ENCODE results near the gene SP6.

Gene SP6

DNA sequence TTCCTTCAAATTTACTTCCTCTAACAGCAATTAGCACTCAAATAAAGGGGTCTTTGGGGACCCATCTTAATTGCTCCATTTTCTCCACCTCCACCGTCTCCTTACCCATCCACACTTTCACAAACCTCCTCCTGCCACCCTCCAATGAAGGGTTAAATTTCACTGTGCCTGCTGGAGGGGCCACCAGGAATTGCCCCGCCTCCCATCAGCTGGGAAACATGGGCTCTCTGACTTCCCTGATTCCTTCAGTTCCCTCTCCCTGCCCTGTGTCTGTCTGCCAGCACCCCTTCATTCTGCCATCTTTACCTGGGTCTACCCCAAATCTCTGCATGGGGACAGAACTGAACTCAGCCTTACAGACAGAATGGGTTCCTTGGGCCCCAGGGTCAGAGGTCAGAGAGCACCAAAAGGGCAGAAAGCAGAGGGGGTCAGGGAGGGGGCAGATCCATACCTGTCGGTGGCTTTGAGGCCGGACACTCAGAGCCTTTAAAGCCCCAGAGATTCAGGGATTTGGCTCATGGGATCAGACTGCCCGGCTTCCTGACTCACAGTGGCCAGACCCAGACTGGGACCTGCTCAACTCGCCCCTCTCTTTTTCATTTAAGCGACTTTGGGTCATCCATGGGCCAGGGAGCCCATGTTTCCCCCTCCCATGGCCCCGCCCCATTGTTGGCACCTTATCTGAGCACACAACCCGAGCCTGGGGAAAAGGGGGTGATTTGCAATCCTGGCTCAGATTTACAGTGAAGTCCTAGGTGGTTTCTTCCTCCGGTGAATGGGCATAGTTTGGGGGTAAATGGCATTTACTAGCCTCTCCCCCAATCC is 27.5 kb upstream of the SP6 start:
- H3K4me3 ChIP-seq (ENCODE audit: low read length): no peak overlapping the region
- peaks cover 21% of the 10 kb centered on the region for H3K27me3 ChIP-seq (ENCODE audit: insufficient read depth, low read length)
- peaks cover 4% of the 10 kb centered on the region; the same call in 1 of the 2 replicates for H3K4me1 ChIP-seq (ENCODE audit: insufficient read depth, low read length)
- no peaks in the 10 kb centered on the region for H3K36me3 ChIP-seq (ENCODE audit: insufficient read depth, low read depth, low read length)
- no peak overlapping the region for H3K9ac ChIP-seq (ENCODE audit: low read depth, low read length)
- H3K27ac ChIP-seq (ENCODE audit: low read length): no peak overlapping the region
- H3K9me3 ChIP-seq (ENCODE audit: insufficient read depth, low read depth, low read length): no peaks in the 10 kb centered on the region

DNA sequence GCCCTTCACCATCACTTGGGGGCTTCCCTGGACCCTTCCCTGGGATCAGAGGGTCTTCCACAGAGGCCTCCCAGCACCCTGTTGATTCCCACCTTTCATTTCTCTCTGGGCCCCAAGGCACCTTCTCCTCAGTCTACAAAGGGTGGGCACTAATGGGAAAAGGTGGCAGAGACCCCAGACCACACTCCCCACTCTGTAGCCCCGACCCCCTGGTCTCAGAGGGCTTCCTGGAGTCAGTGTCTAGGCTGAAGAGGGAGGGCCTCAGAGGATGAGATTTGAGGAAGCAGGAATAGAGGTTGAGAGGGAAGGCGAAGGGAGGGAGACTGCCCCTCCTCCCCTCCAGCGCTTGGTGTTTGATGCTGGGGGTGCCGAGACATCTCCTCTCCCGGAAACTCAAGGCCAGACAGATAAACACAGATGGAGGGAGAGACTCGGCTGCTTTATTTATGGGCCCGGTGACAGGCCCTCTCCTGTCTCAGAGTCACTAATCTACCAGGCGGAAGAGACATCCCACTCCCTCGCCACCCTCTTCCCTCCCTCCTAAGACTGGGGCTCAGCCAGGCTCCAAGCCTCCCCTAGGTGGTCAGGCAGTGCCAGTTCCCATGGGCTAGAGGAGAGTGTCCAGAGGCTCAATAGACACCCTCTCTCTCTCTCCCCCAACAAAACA is 26.5 kb upstream of the SP6 start:
- H3K27me3 ChIP-seq (ENCODE audit: insufficient read depth, low read length): peaks cover 26% of the 10 kb centered on the region; the same call in 1 of the 2 replicates
- H3K27ac ChIP-seq (ENCODE audit: low read length): no peak overlapping the region
- H3K36me3 ChIP-seq (ENCODE audit: insufficient read depth, low read depth, low read length): no peaks in the 10 kb centered on the region
- no peaks in the 10 kb centered on the region for H3K9me3 ChIP-seq (ENCODE audit: insufficient read depth, low read depth, low read length)
- no peak overlapping the region for H3K4me3 ChIP-seq (ENCODE audit: low read length)
- peaks cover 9% of the 10 kb centered on the region; the same call in 1 of the 2 replicates for H3K4me1 ChIP-seq (ENCODE audit: insufficient read depth, low read length)
- H3K9ac ChIP-seq (ENCODE audit: low read depth, low read length): no peak overlapping the region

GRCh38 chr17:47875011-47875985 is 24.3 kb upstream of the SP6 start:
- Histone ChIP-seq H3K4me3 (ENCODE audit: low read length) (no peak overlapping the region), H3K9me3 (ENCODE audit: insufficient read depth, low read depth, low read length) (no peaks in the 10 kb centered on the region), H3K9ac (ENCODE audit: low read depth, low read length) (no peak overlapping the region), H3K4me1 (ENCODE audit: insufficient read depth, low read length) (peaks cover 13% of the 10 kb centered on the region; the same call in 1 of the 2 replicates), H3K27ac (ENCODE audit: low read length) (no peak overlapping the region), H3K27me3 (ENCODE audit: insufficient read depth, low read length) (peaks cover 46% of the 10 kb centered on the region), H3K36me3 (ENCODE audit: insufficient read depth, low read depth, low read length) (no peaks in the 10 kb centered on the region)

GRCh38 chr17:47873200-47874090 is 22.5 kb upstream of the SP6 start:
- H3K36me3 ChIP-seq (ENCODE audit: insufficient read depth, low read depth, low read length): no peaks in the 10 kb centered on the region
- H3K9me3 ChIP-seq (ENCODE audit: insufficient read depth, low read depth, low read length): no peaks in the 10 kb centered on the region
- no peak overlapping the region for H3K27ac ChIP-seq (ENCODE audit: low read length)
- peaks cover 64% of the 10 kb centered on the region for H3K27me3 ChIP-seq (ENCODE audit: insufficient read depth, low read length)
- H3K4me1 ChIP-seq (ENCODE audit: insufficient read depth, low read length): peaks cover 18% of the 10 kb centered on the region; the same call in 1 of the 2 replicates
- peak overlapping the region; percentile 62; the same call in 1 of the 2 replicates for H3K4me3 ChIP-seq (ENCODE audit: low read length)
- no peak overlapping the region for H3K9ac ChIP-seq (ENCODE audit: low read depth, low read length)

- H3K4me1 ChIP-seq (ENCODE audit: insufficient read depth, low read length): peaks cover 18% of the 10 kb centered on the region; the same call in 1 of the 2 replicates
- no peaks in the 10 kb centered on the region for H3K9me3 ChIP-seq (ENCODE audit: insufficient read depth, low read depth, low read length)
- H3K9ac ChIP-seq (ENCODE audit: low read depth, low read length): no peak overlapping the region
- H3K4me3 ChIP-seq (ENCODE audit: low read length): peak overlapping the region; percentile 62; the same call in 1 of the 2 replicates
- H3K27ac ChIP-seq (ENCODE audit: low read length): no peak overlapping the region
- H3K36me3 ChIP-seq (ENCODE audit: insufficient read depth, low read depth, low read length): no peaks in the 10 kb centered on the region
- H3K27me3 ChIP-seq (ENCODE audit: insufficient read depth, low read length): peaks cover 70% of the 10 kb centered on the region
Observed at GRCh38 chr17:47872651-47873161, 21.7 kb upstream of the SP6 start.

DNA sequence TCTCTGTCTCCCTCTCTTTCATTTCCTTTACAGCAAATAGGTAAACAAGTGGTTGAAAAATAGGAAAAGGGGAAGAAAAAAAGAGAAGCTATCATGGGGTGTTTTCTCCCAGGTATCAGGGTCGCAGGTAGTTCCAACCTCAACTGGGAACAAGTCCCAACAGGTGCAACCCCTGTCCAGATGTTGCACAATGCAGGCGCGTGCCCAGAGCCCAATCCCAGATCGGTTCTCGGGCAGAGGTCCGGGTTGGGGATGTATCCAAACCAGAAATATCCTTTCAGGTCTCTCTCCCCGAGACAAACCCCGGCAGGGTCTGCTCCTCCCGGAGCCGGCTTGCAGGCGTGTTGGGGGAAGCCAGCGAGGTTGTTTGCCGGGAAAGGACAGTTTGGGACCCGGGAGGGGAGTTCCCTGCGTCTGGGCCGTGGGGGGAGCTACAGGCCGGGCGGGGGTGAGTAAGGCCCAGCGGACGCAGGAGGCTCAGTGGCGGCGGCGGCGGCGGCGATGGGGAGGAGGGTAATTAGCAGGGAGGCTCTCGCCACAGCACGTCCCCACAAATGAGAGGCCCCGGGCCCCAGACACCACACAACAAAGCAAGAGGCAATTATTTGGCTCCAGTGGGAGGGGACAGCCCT is 21.2 kb upstream of the SP6 start:
- Histone ChIP-seq H3K4me3 (ENCODE audit: low read length) (peak overlapping the region; percentile 62), H3K4me1 (ENCODE audit: insufficient read depth, low read length) (peaks cover 18% of the 10 kb centered on the region; the same call in 1 of the 2 replicates), H3K27ac (ENCODE audit: low read length) (no peak overlapping the region), H3K36me3 (ENCODE audit: insufficient read depth, low read depth, low read length) (no peaks in the 10 kb centered on the region), H3K9me3 (ENCODE audit: insufficient read depth, low read depth, low read length) (no peaks in the 10 kb centered on the region), H3K27me3 (ENCODE audit: insufficient read depth, low read length) (peaks cover 75% of the 10 kb centered on the region), H3K9ac (ENCODE audit: low read depth, low read length) (peak overlapping the region; percentile 39; the same call in 1 of the 2 replicates)

GRCh38 chr17:47871048-47871447 is 20.1 kb upstream of the SP6 start:
- H3K9me3 ChIP-seq (ENCODE audit: insufficient read depth, low read depth, low read length): no peaks in the 10 kb centered on the region
- peaks cover 18% of the 10 kb centered on the region; the same call in 1 of the 2 replicates for H3K4me1 ChIP-seq (ENCODE audit: insufficient read depth, low read length)
- peaks cover 82% of the 10 kb centered on the region for H3K27me3 ChIP-seq (ENCODE audit: insufficient read depth, low read length)
- H3K4me3 ChIP-seq (ENCODE audit: low read length): no peak overlapping the region
- no peak overlapping the region for H3K27ac ChIP-seq (ENCODE audit: low read length)
- H3K9ac ChIP-seq (ENCODE audit: low read depth, low read length): no peak overlapping the region
- H3K36me3 ChIP-seq (ENCODE audit: insufficient read depth, low read depth, low read length): no peaks in the 10 kb centered on the region

DNA sequence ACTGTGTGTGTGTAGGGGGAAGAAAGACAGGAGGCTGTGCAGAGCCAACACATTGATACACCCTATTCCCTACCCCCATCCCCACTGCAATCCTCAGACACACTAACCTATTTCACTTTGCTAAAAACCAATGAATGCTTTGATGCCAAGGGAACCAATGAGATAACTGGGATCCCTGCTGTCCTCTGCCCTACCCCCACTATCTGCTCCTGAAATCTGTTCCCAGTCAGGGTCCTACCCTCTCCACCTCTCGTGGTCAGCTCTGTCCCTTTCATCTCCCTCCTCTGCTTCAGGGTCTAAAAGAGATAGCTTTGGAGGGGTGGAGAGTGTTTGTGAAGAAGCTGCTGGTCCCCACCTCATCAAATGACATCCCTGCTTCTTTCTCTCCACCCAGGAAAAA is 19.1 kb upstream of the SP6 start:
- Histone ChIP-seq H3K9ac (ENCODE audit: low read depth, low read length) (no peak overlapping the region), H3K9me3 (ENCODE audit: insufficient read depth, low read depth, low read length) (no peaks in the 10 kb centered on the region), H3K27me3 (ENCODE audit: insufficient read depth, low read length) (peaks cover 87% of the 10 kb centered on the region), H3K27ac (ENCODE audit: low read length) (no peak overlapping the region), H3K36me3 (ENCODE audit: insufficient read depth, low read depth, low read length) (no peaks in the 10 kb centered on the region), H3K4me1 (ENCODE audit: insufficient read depth, low read length) (peaks cover 18% of the 10 kb centered on the region; the same call in 1 of the 2 replicates), H3K4me3 (ENCODE audit: low read length) (0 out of 2 replicates have a peak overlapping the region, but pooled peaks have one; percentile 0)

- Histone ChIP-seq H3K9me3 (ENCODE audit: insufficient read depth, low read depth, low read length) (no peaks in the 10 kb centered on the region), H3K27me3 (ENCODE audit: insufficient read depth, low read length) (peaks cover 82% of the 10 kb centered on the region), H3K36me3 (ENCODE audit: insufficient read depth, low read depth, low read length) (no peaks in the 10 kb centered on the region), H3K9ac (ENCODE audit: low read depth, low read length) (no peak overlapping the region), H3K4me3 (ENCODE audit: low read length) (no peak overlapping the region), H3K27ac (ENCODE audit: low read length) (no peak overlapping the region), H3K4me1 (ENCODE audit: insufficient read depth, low read length) (peaks cover 18% of the 10 kb centered on the region; the same call in 1 of the 2 replicates)
Observed at GRCh38 chr17:47869114-47869513, 18.2 kb upstream of the SP6 start.

Data from iPS-20b (cell line).